H9 (cell line): ENCODE results near the gene NCAM2. TPM values are rescaled to one million over a fixed set of nuclear protein-coding genes. Genes with fewer than 3 reads are reported as not detected.

Experiments
- DNase-seq: peaks from one replicate; pipeline ENCODE4 v3.0.0-alpha.2; 2017
- H2AFZ ChIP-seq: one replicate; pipeline ENCODE4 v1.6.1; 2013; ENCODE audit warnings: mild to moderate bottlenecking, low read length, control low read depth, moderate library complexity
- H2AK5ac ChIP-seq: 2 replicates; pipeline ENCODE4 v1.6.1; 2013; ENCODE audit warnings: low read length, control low read depth, mixed read lengths; ENCODE audit not compliant: insufficient read length
- H2BK120ac ChIP-seq: one replicate; pipeline ENCODE4 v1.6.1; 2013; ENCODE audit warnings: low read depth, mild to moderate bottlenecking, low read length, control low read depth, inconsistent platforms; ENCODE audit not compliant: poor library complexity, severe bottlenecking
- H2BK12ac ChIP-seq: 2 replicates; pipeline ENCODE4 v1.6.1; 2013; ENCODE audit warnings: low read length, control low read depth, mixed read lengths, low read depth; ENCODE audit not compliant: insufficient read length
- H2BK15ac ChIP-seq: 2 replicates; pipeline ENCODE4 v1.6.1; 2013; ENCODE audit warnings: low read depth, low read length, control low read depth
- H2BK20ac ChIP-seq: one replicate; pipeline ENCODE4 v1.6.1; 2013; ENCODE audit warnings: low read depth, mild to moderate bottlenecking, low read length, control low read depth, inconsistent platforms; ENCODE audit not compliant: poor library complexity, severe bottlenecking
- H2BK5ac ChIP-seq: 2 replicates; pipeline ENCODE4 v1.6.1; 2013; ENCODE audit warnings: low read length, control low read depth, mixed read lengths; ENCODE audit not compliant: insufficient read length
- H3K14ac ChIP-seq: 2 replicates; pipeline ENCODE4 v1.6.1; 2013; ENCODE audit warnings: low read length, control low read depth; ENCODE audit not compliant: insufficient read depth
- H3K18ac ChIP-seq: 2 replicates; pipeline ENCODE4 v1.6.1; 2013; ENCODE audit warnings: low read depth, mild to moderate bottlenecking, mixed read lengths, low read length, control low read depth; ENCODE audit not compliant: insufficient read length
- H3K23ac ChIP-seq: 2 replicates; pipeline ENCODE4 v1.6.1; 2013; ENCODE audit warnings: low read length, control low read depth, mixed read lengths, low read depth; ENCODE audit not compliant: insufficient read length
- H3K23me2 ChIP-seq: 2 replicates; pipeline ENCODE4 v1.6.1; 2013; ENCODE audit warnings: low read depth, mild to moderate bottlenecking, mixed read lengths, low read length, control low read depth; ENCODE audit not compliant: insufficient read length, poor library complexity, severe bottlenecking
- H3K27ac ChIP-seq: 2 replicates; pipeline ENCODE4 v1.5.1; 2013; ENCODE audit warnings: low read length, control low read depth, mixed read lengths, low read depth; ENCODE audit not compliant: insufficient read length
- H3K27me3 ChIP-seq: 2 replicates; pipeline ENCODE4 v1.6.1; 2013; ENCODE audit warnings: low read length, control low read depth, inconsistent platforms; ENCODE audit not compliant: insufficient read depth
- H3K4ac ChIP-seq: 2 replicates; pipeline ENCODE4 v1.6.1; 2013; ENCODE audit warnings: low read depth, mild to moderate bottlenecking, control low read depth, inconsistent platforms, low read length, moderate library complexity
- H3K4me1 ChIP-seq: 2 replicates; pipeline ENCODE4 v1.6.1; 2013; ENCODE audit warnings: low read length, control low read depth, inconsistent platforms; ENCODE audit not compliant: insufficient read depth
- H3K4me2 ChIP-seq: 2 replicates; pipeline ENCODE4 v1.6.1; 2013; ENCODE audit warnings: low read length, control low read depth, mixed read lengths; ENCODE audit not compliant: insufficient read length, insufficient read depth
- H3K56ac ChIP-seq: 2 replicates; pipeline ENCODE4 v1.6.1; 2013; ENCODE audit warnings: low read depth, mild to moderate bottlenecking, mixed read lengths, low read length, control low read depth; ENCODE audit not compliant: insufficient read length
- H3K79me1 ChIP-seq: 2 replicates; pipeline ENCODE4 v1.6.1; 2013; ENCODE audit warnings: low read depth, mild to moderate bottlenecking, moderate library complexity, low read length, control low read depth, inconsistent platforms; ENCODE audit not compliant: insufficient read depth, poor library complexity, severe bottlenecking
- H3K79me2 ChIP-seq: 2 replicates; pipeline ENCODE4 v1.6.1; 2013; ENCODE audit warnings: low read length, control low read depth, inconsistent platforms; ENCODE audit not compliant: insufficient read depth
- H3K9ac ChIP-seq: 2 replicates; pipeline ENCODE4 v1.6.1; 2013; ENCODE audit warnings: low read length, control low read depth, mixed read lengths; ENCODE audit not compliant: insufficient read length; ENCODE audit errors: extremely low read depth
- H3K9me3 ChIP-seq: one replicate; pipeline ENCODE4 v1.6.1; 2013; ENCODE audit warnings: low read depth, low read length, inconsistent platforms; ENCODE audit not compliant: control insufficient read depth
- H3T11ph ChIP-seq: one replicate; pipeline ENCODE4 v1.6.1; 2013; ENCODE audit warnings: mild to moderate bottlenecking, low read length, control low read depth, inconsistent platforms
- H4K20me1 ChIP-seq: one replicate; pipeline ENCODE4 v1.6.1; 2013; ENCODE audit not compliant: control insufficient read depth, insufficient read length, insufficient read depth
- H4K5ac ChIP-seq: 2 replicates; pipeline ENCODE4 v1.6.1; 2013; ENCODE audit warnings: low read depth, mild to moderate bottlenecking, mixed read lengths, low read length, control low read depth; ENCODE audit not compliant: insufficient read length
- H4K8ac ChIP-seq: replicated peaks from 2 replicates; pipeline ENCODE4 v1.6.1; 2013; ENCODE audit warnings: low read length, control low read depth, mixed read lengths, low read depth; ENCODE audit not compliant: insufficient read length
- H4K91ac ChIP-seq: 2 replicates; pipeline ENCODE4 v1.6.1; 2013; ENCODE audit warnings: low read depth, mild to moderate bottlenecking, moderate library complexity, mixed read lengths, low read length, control low read depth; ENCODE audit not compliant: insufficient read length
- H3K27ac Mint-ChIP-seq, 3 experiments: 2 replicates in 2 of 3; 3 replicates in 1 of 3; pipeline ENCODE4 v1.8.0; 2020 to 2021; ENCODE audit warnings: mixed read lengths in 3 of 3, mild to moderate bottlenecking in 1 of 3, moderate library complexity in 1 of 3
- H3K27me3 Mint-ChIP-seq: 2 replicates; pipeline ENCODE4 v1.8.0; 2021; ENCODE audit warnings: low read depth, mild to moderate bottlenecking, moderate library complexity, mixed read lengths
- H3K36me3 Mint-ChIP-seq, 3 experiments: 2 replicates in 2 of 3; 3 replicates in 1 of 3; pipeline ENCODE4 v1.8.0; 2020 to 2021; ENCODE audit warnings: low read depth in 3 of 3, mixed read lengths in 3 of 3; ENCODE audit not compliant: insufficient read depth in 1 of 3
- H3K4me1 Mint-ChIP-seq, 2 experiments: 2 replicates each; pipeline ENCODE4 v1.8.0; 2020; ENCODE audit warnings: mixed read lengths in 2 of 2
- H3K4me3 Mint-ChIP-seq, 2 experiments: 2 replicates in 1 of 2; 3 replicates in 1 of 2; pipeline ENCODE4 v1.8.0; 2020 to 2021; ENCODE audit warnings: mild to moderate bottlenecking in 2 of 2, mixed read lengths in 2 of 2, moderate library complexity in 1 of 2
- H3K9me3 Mint-ChIP-seq, 2 experiments: 2 replicates in 1 of 2; 3 replicates in 1 of 2; pipeline ENCODE4 v1.8.0; 2020; ENCODE audit warnings: mild to moderate bottlenecking in 2 of 2, mixed read lengths in 2 of 2, moderate library complexity in 1 of 2
- CTCF ChIP-seq: fragments of 200-600 bp; sonication (generic); conservative IDR thresholded peaks from 3 replicates; pipeline ENCODE4 v1.8.0; 2021; ENCODE audit warnings: antibody characterized with exemption, mild to moderate bottlenecking
- WGBS: extraction: QIAGEN DNeasy Blood & Tissue Kit; methylation state at CpG from one replicate; pipeline ENCODE4 v1.1.7; 2013; ENCODE audit warnings: missing lambda C conversion rate, low lambda C conversion rate, mixed read lengths; ENCODE audit not compliant: insufficient read length; ENCODE audit errors: extremely low coverage; 5-methylcytosine and 5-hydroxymethylcytosine counted together
- total RNA-seq: library from RNA; stranded (reverse); gene quantifications from 2 replicates; pipeline ENCODE4 v1.2.1, GENCODE V29; 2021

NCAM2 gene
- total RNA-seq, 1 experiment from 2014 or later, result 2.2 TPM

DNA sequence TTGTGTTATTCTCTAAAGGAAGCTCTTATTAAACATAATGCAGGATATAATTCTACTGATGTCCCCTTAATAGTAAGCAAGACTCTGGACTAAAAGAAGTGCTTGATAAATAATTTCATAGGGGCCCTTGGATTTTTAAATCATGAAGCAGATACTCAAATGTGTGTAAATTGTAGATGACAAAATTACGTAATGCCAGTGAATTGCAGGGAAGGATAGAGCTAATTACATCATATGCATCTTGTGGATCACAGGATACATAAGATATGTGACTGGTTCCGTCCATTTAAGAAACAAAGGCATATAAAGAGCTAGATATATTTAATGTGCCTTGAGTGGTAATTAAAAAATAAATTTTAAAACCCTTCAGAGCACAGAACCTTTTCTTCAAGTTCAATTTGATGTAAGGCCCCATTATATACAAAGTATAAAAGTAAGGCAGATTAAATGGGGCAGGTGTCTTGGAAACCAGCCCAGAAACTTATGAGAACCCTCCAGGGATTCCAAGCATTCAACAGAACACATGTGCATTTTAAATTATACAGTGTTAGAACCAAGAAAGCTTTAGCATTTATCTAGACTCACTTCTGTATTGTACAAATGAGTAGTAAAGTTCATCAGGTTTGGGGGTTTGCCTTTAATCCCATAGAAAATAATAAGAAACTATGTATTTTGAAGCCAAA lies 190.4 kb downstream of the NCAM2 start:
- Histone ChIP-seq H3T11ph (no peak overlapping the region), H4K5ac (no peak overlapping the region), H3K27me3 (no peaks in the 10 kb centered on the region), H3K4ac (no peak overlapping the region), H2BK120ac (no peak overlapping the region), H3K9me3 (no peaks in the 10 kb centered on the region), H2BK15ac (no peak overlapping the region), H3K23me2 (no peaks in the 10 kb centered on the region), H2BK5ac (no peak overlapping the region), H2BK20ac (no peak overlapping the region), H3K79me2 (no peaks in the 10 kb centered on the region), H3K23ac (no peak overlapping the region), H3K4me2 (no peak overlapping the region), H2AK5ac (no peak overlapping the region), H3K79me1 (no peaks in the 10 kb centered on the region), H3K27ac (no peak overlapping the region), H3K14ac (no peak overlapping the region), H4K91ac (no peak overlapping the region), H3K18ac (no peak overlapping the region), H4K20me1 (no peaks in the 10 kb centered on the region), H3K56ac (no peak overlapping the region), H3K9ac (no peak overlapping the region), H4K8ac (no peak overlapping the region), H2AFZ (no peak overlapping the region), H2BK12ac (no peak overlapping the region), H3K4me1 (no peaks in the 10 kb centered on the region)
- H3K36me3 Mint-ChIP-seq, result no peaks in the 10 kb centered on the region
- WGBS, result no CpG with 5 or more reads among the region's 2 CpGs
- no peak overlapping the region for H3K4me3 Mint-ChIP-seq
- DNase-seq, result no peak
- no peak for TF ChIP-seq CTCF
- H3K27me3 Mint-ChIP-seq, result no peaks in the 10 kb centered on the region
- H3K27ac Mint-ChIP-seq, result no peak overlapping the region
- H3K4me1 Mint-ChIP-seq, result no peaks in the 10 kb centered on the region
- no peaks in the 10 kb centered on the region for H3K9me3 Mint-ChIP-seq
